SU-DHL-6 (cell line): Measurements from ENCODE around the gene ACKR2.

Experiments used
- H2AFZ ChIP-seq: fragments of 200-600 bp; sonication (generic); 2 replicates; pipeline ENCODE4 v1.6.1; 2014; ENCODE audit warnings: low read depth, mild to moderate bottlenecking, moderate library complexity, mixed read lengths, antibody characterized with exemption, low read length; ENCODE audit not compliant: severe bottlenecking
- H3F3A ChIP-seq: fragments of 200-600 bp; shearing (Covaris generic); 2 replicates; pipeline ENCODE4 v1.6.0; 2016; ENCODE audit warnings: antibody characterized with exemption, mild to moderate bottlenecking; ENCODE audit not compliant: insufficient read depth
- H3K27ac ChIP-seq: fragments of 200-600 bp; sonication (generic); 2 replicates; pipeline ENCODE4 v1.5.1; 2016; ENCODE audit warnings: low read depth, mild to moderate bottlenecking, low read length, moderate library complexity, mixed read lengths
- H3K27me3 ChIP-seq: fragments of 200-600 bp; sonication (generic), shearing (Covaris generic); 2 replicates; pipeline ENCODE4 v1.6.0; 2014; ENCODE audit warnings: mild to moderate bottlenecking, low read length
- H3K36me3 ChIP-seq: fragments of 200-600 bp; sonication (generic); 2 replicates; pipeline ENCODE4 v1.6.1; 2014; ENCODE audit warnings: mild to moderate bottlenecking, low read length, mixed read lengths
- H3K4me2 ChIP-seq: fragments of 300-600, 200-600 bp; shearing (Covaris generic), sonication (generic); 2 replicates; pipeline ENCODE4 v1.6.0; 2014; ENCODE audit warnings: low read length, low read depth, mild to moderate bottlenecking; ENCODE audit not compliant: poor library complexity, severe bottlenecking
- H3K4me3 ChIP-seq: fragments of 200-600 bp; sonication (generic); 2 replicates; pipeline ENCODE4 v1.5.1; 2014; ENCODE audit warnings: antibody characterized with exemption, low read length, mild to moderate bottlenecking, mixed read lengths; ENCODE audit not compliant: insufficient read depth, poor library complexity, severe bottlenecking
- H3K79me2 ChIP-seq: fragments of 200-600 bp; sonication (generic); 2 replicates; pipeline ENCODE4 v1.6.1; 2014; ENCODE audit warnings: mild to moderate bottlenecking, low read length, moderate library complexity; ENCODE audit not compliant: insufficient read depth
- H3K9ac ChIP-seq: fragments of 200-600 bp; sonication (generic); 2 replicates; pipeline ENCODE4 v1.7.0; 2014; ENCODE audit warnings: mild to moderate bottlenecking, low read length
- H3K9me2 ChIP-seq: fragments of 200-600 bp; sonication (generic); replicated peaks from 2 replicates; pipeline ENCODE4 v1.6.1; 2014; ENCODE audit warnings: low read length; ENCODE audit not compliant: insufficient read depth
- H3K9me3 ChIP-seq: fragments of 200-600 bp; sonication (generic); 2 replicates; pipeline ENCODE4 v1.6.1; 2014; ENCODE audit warnings: low read length, mixed read lengths; ENCODE audit not compliant: insufficient read depth
- H4K20me1 ChIP-seq: fragments of 200-600 bp; sonication (generic); 2 replicates; pipeline ENCODE4 v1.6.1; 2014; ENCODE audit warnings: low read depth, mild to moderate bottlenecking, antibody characterized with exemption, low read length, moderate library complexity, mixed read lengths
- EZH2phosphoT487 ChIP-seq: fragments of 200-600 bp; sonication (generic), shearing (Covaris generic); conservative IDR thresholded peaks from 2 replicates; pipeline ENCODE4 v1.6.1; 2018; ENCODE audit warnings: mild to moderate bottlenecking, antibody characterized with exemption, low read length, moderate library complexity, mixed read lengths
- TF ChIP-seq, protein P1 (sequence below): fragments of 200-600 bp; sonication (generic); IDR thresholded peaks from one replicate; pipeline ENCODE4 v1.5.1; 2017; ENCODE audit warnings: antibody characterized with exemption, mild to moderate bottlenecking, low read length, moderate library complexity; ENCODE audit not compliant: insufficient read depth, poor library complexity, severe bottlenecking

Gene ACKR2

GRCh38 chr3:42764115-42764514 is 45.1 kb upstream of the ACKR2 start:
- TF ChIP-seq, protein P1, sequence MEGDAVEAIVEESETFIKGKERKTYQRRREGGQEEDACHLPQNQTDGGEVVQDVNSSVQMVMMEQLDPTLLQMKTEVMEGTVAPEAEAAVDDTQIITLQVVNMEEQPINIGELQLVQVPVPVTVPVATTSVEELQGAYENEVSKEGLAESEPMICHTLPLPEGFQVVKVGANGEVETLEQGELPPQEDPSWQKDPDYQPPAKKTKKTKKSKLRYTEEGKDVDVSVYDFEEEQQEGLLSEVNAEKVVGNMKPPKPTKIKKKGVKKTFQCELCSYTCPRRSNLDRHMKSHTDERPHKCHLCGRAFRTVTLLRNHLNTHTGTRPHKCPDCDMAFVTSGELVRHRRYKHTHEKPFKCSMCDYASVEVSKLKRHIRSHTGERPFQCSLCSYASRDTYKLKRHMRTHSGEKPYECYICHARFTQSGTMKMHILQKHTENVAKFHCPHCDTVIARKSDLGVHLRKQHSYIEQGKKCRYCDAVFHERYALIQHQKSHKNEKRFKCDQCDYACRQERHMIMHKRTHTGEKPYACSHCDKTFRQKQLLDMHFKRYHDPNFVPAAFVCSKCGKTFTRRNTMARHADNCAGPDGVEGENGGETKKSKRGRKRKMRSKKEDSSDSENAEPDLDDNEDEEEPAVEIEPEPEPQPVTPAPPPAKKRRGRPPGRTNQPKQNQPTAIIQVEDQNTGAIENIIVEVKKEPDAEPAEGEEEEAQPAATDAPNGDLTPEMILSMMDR, result no peak
- H3K27me3 ChIP-seq, result no peaks in the 10 kb centered on the region
- H2AFZ ChIP-seq, result no peak overlapping the region
- H3K27ac ChIP-seq, result no peak overlapping the region
- H3K36me3 ChIP-seq, result no peaks in the 10 kb centered on the region
- no peak overlapping the region for H3K4me2 ChIP-seq
- H3K4me3 ChIP-seq, result no peak overlapping the region
- no peak overlapping the region for H3K9ac ChIP-seq
- H3K79me2 ChIP-seq, result no peaks in the 10 kb centered on the region
- H3F3A ChIP-seq, result no peaks in the 10 kb centered on the region
- no peaks in the 10 kb centered on the region for H3K9me3 ChIP-seq
- H3K9me2 ChIP-seq, result no peaks in the 10 kb centered on the region
- no peaks in the 10 kb centered on the region for H4K20me1 ChIP-seq

- TF ChIP-seq EZH2phosphoT487, result no peak
- TF ChIP-seq, protein P1, result no peak
- H3K4me2 ChIP-seq, result no peak overlapping the region
- no peaks in the 10 kb centered on the region for H3K27me3 ChIP-seq
- no peaks in the 10 kb centered on the region for H3K9me3 ChIP-seq
- no peaks in the 10 kb centered on the region for H3K79me2 ChIP-seq
- no peak overlapping the region for H3K9ac ChIP-seq
- no peaks in the 10 kb centered on the region for H3K9me2 ChIP-seq
- no peaks in the 10 kb centered on the region for H3F3A ChIP-seq
- no peak overlapping the region for H3K4me3 ChIP-seq
- no peak overlapping the region for H3K27ac ChIP-seq
- no peaks in the 10 kb centered on the region for H4K20me1 ChIP-seq
- H3K36me3 ChIP-seq, result no peaks in the 10 kb centered on the region
- no peak overlapping the region for H2AFZ ChIP-seq
These were observed 44.5 kb upstream of the ACKR2 start for GRCh38 chr3:42764561-42765295.

DNA sequence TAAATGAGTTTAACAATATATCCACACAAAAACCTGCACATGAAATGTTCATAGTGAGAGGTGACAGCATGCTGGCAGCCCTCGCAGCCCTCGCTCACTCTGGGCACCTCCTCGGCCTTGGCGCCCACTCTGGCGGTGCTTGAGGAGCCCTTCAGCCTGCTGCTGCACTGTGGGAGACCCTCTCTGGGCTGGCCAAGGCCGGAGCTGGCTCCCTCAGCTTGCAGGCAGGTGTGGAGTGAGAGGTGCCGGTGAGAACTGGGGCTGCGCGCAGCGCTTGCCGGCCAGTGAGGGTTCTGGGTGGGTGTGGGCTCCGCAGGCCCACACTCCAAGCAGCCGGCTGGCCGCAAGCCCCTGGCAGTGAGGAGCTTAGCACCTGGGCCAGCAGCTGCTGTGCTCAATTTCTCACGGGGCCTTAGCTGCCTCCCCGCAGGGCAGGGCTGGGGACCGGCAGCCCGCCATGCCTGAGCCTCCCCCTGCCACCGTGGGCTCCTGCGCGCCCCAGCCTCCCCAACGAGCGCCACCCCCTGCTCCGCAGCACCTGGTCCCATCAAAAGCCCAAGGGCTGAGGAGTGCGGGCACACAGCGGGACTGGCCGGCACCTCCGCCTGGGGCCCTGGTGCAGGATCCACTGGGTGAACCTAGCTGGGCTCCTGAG is 39.6 kb upstream of the ACKR2 start:
- TF ChIP-seq EZH2phosphoT487, result no peak
- TF ChIP-seq, protein P1, result no peak
- Histone ChIP-seq H3K27ac (no peak overlapping the region), H3K9ac (no peak overlapping the region)

More for the DNA sequence above, 39.6 kb upstream of the ACKR2 start:
- H3K4me3 ChIP-seq, result no peak overlapping the region
- no peak overlapping the region for H2AFZ ChIP-seq
- no peaks in the 10 kb centered on the region for H3K79me2 ChIP-seq
- no peaks in the 10 kb centered on the region for H3K9me2 ChIP-seq
- no peaks in the 10 kb centered on the region for H3K36me3 ChIP-seq
- no peak overlapping the region for H3K4me2 ChIP-seq
- H3K27me3 ChIP-seq, result no peaks in the 10 kb centered on the region
- H4K20me1 ChIP-seq, result no peaks in the 10 kb centered on the region
- H3K9me3 ChIP-seq, result no peaks in the 10 kb centered on the region
- H3F3A ChIP-seq, result no peaks in the 10 kb centered on the region
